Measurements from ENCODE around the gene PKN3. TPM values are rescaled to one million over a fixed set of nuclear protein-coding genes. Genes with fewer than 3 reads are reported as not detected.

Gene PKN3
- total RNA-seq, 5 donors from 2014 or later (not counting 1 experiment from before 2014, with no cell fraction given) = 2.1 to 4.3 (median 3.7) TPM

DNA sequence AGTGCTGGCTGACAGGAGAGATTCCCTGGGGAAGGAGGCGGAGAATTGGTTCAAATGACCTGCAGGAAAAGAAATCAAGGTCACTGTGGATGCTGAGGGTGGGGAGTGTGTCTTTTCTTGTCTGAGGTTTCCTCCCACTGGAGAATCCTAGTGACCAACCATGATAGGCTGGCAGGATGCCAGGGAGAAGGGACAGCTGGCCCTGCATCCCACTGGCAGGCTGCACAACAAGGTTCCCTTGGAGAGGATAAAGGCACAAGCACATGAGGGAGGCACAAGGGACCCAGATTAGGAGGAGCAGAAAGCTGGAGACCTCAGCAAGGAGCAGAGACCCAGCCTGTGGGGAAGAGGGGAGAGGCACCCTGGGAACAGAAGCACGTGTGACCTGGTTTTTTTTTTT is 33.1 kb downstream of the PKN3 start:
- 100% methylated on average over 1 of the region's 2 CpGs for WGBS (ENCODE audit: insufficient coverage)
- Mint-ChIP-seq H3K36me3 (peaks cover 29% of the 10 kb centered on the region), H3K4me3 (no peak overlapping the region), H3K4me1 (no peaks in the 10 kb centered on the region), H3K27ac (no peak overlapping the region), H3K9me3 (no peaks in the 10 kb centered on the region), H3K27me3 (no peaks in the 10 kb centered on the region)
- Histone ChIP-seq H3K9me3 (no peaks in the 10 kb centered on the region), H3K4me1 (ENCODE audit: control insufficient read depth in 1 of 2, extremely low read depth in 1 of 2, insufficient read depth in 2 of 2, low read length in 2 of 2) (no peaks in the 10 kb centered on the region), H3K27ac (ENCODE audit: low read length) (no peak overlapping the region), H3K4me3 (ENCODE audit: control insufficient read depth in 1 of 2, extremely low read depth in 1 of 2, low read length in 1 of 2) (no peak overlapping the region), H3K27me3 (replicated peaks in 1 of 2; ENCODE audit: control insufficient read depth in 2 of 2, extremely low read depth in 1 of 2, insufficient read depth in 2 of 2, low read length in 1 of 2) (no peaks in the 10 kb centered on the region), H3K36me3 (ENCODE audit: control insufficient read depth in 2 of 2, extremely low read depth in 1 of 2, insufficient read depth in 1 of 2, low read length in 1 of 2) (peaks cover 18 to 44% of the 10 kb centered on the region in 2 donors)
- ChIA-PET POLR2A (no interaction called here), CTCF (no interaction called here)
- no peak for ATAC-seq (replicated peaks in 1 of 4)
- DNase-seq = no peak

DNA sequence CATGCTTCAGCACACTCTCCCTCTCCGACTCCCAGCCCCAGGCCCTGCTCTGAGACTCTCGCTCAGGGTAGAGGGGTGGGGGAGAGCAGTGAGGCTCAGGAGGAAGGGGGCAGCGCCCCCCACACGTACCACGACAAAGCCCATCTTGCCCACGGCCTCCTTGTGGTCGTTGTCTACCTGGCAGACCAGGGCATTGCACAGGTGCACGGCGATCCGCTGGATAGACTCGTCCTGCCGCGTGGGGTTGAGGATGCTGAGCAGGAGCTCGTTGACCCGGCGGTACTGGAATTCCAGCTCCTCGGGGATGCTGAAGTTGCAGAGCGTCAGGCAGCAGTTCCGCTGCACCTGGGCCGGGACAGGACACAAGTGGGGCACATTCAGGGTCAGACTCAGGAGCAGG is 40.1 kb downstream of the PKN3 start:
- Histone ChIP-seq H3K4me3 (ENCODE audit: control insufficient read depth in 1 of 2, extremely low read depth in 1 of 2, low read length in 1 of 2) (no peak overlapping the region), H3K36me3 (ENCODE audit: control insufficient read depth in 2 of 2, extremely low read depth in 1 of 2, insufficient read depth in 1 of 2, low read length in 1 of 2) (peaks cover 12 to 22% of the 10 kb centered on the region in 2 donors), H3K4me1 (ENCODE audit: control insufficient read depth in 1 of 2, extremely low read depth in 1 of 2, insufficient read depth in 2 of 2, low read length in 2 of 2) (no peaks in the 10 kb centered on the region), H3K9me3 (no peaks in the 10 kb centered on the region), H3K27ac (ENCODE audit: low read length) (no peak overlapping the region), H3K27me3 (replicated peaks in 1 of 2; ENCODE audit: control insufficient read depth in 2 of 2, extremely low read depth in 1 of 2, insufficient read depth in 2 of 2, low read length in 1 of 2) (no peaks in the 10 kb centered on the region)
- H3K27me3 Mint-ChIP-seq = no peaks in the 10 kb centered on the region
- H3K9me3 Mint-ChIP-seq = no peaks in the 10 kb centered on the region
- ChIA-PET CTCF (no interaction called here), POLR2A (no interaction called here)
- ATAC-seq (replicated peaks in 1 of 4) (no peak), DNase-seq (no peak)
- no peaks in the 10 kb centered on the region for H3K4me1 Mint-ChIP-seq
- H3K27ac Mint-ChIP-seq = no peak overlapping the region
- no peak overlapping the region for H3K4me3 Mint-ChIP-seq
- H3K36me3 Mint-ChIP-seq = peaks cover 18% of the 10 kb centered on the region
- 84% methylated on average over 18 of the region's 20 CpGs for WGBS (ENCODE audit: insufficient coverage)

- no peaks in the 10 kb centered on the region for H3K9me3 ChIP-seq
- no peak overlapping the region for H3K27ac ChIP-seq (ENCODE audit: low read length)
- no peaks in the 10 kb centered on the region for H3K27me3 ChIP-seq (replicated peaks in 1 of 2; ENCODE audit: control insufficient read depth in 2 of 2, extremely low read depth in 1 of 2, insufficient read depth in 2 of 2, low read length in 1 of 2)
- DNase-seq (no peak), ATAC-seq (replicated peaks in 1 of 4) (no peak)
- no peaks in the 10 kb centered on the region for H3K4me1 Mint-ChIP-seq
- no peaks in the 10 kb centered on the region for H3K9me3 Mint-ChIP-seq
- CTCF ChIA-PET = no interaction called here
- WGBS (ENCODE audit: insufficient coverage) = no CpG with 5 or more reads among the region's 1 CpG
- no peak overlapping the region for H3K27ac Mint-ChIP-seq
- no peak overlapping the region for H3K4me3 ChIP-seq (ENCODE audit: control insufficient read depth in 1 of 2, extremely low read depth in 1 of 2, low read length in 1 of 2)
- POLR2A ChIA-PET = no interaction called here
- no peak overlapping the region for H3K4me3 Mint-ChIP-seq
- peaks cover 21% of the 10 kb centered on the region for H3K36me3 Mint-ChIP-seq
- peaks cover 16 to 20% of the 10 kb centered on the region in 2 donors for H3K36me3 ChIP-seq (ENCODE audit: control insufficient read depth in 2 of 2, extremely low read depth in 1 of 2, insufficient read depth in 1 of 2, low read length in 1 of 2)
- no peaks in the 10 kb centered on the region for H3K27me3 Mint-ChIP-seq
- H3K4me1 ChIP-seq (ENCODE audit: control insufficient read depth in 1 of 2, extremely low read depth in 1 of 2, insufficient read depth in 2 of 2, low read length in 2 of 2) = no peaks in the 10 kb centered on the region
Measured at GRCh38 chr9:128743421-128743820, 41.1 kb downstream of the PKN3 start.

GRCh38 chr9:128747241-128747640 is 44.9 kb downstream of the PKN3 start:
- H3K9me3 ChIP-seq = no peaks in the 10 kb centered on the region
- H3K27ac Mint-ChIP-seq = no peak overlapping the region
- peaks cover 18 to 22% of the 10 kb centered on the region in 2 donors for H3K36me3 ChIP-seq (ENCODE audit: control insufficient read depth in 2 of 2, extremely low read depth in 1 of 2, insufficient read depth in 1 of 2, low read length in 1 of 2)
- H3K9me3 Mint-ChIP-seq = no peaks in the 10 kb centered on the region
- ChIA-PET POLR2A (interaction anchor here in 1 of 2 donors (0.6 kb wide), 1 partner anchor 26 kb away, joined by 5 read pairs; no protein-coding TSS in a partner anchor), CTCF (interaction anchor here in 1 of 2 donors (0.7 kb wide), 1 partner anchor 21 kb away, joined by 3 read pairs; no protein-coding TSS in a partner anchor)
- DNase-seq (no peak), ATAC-seq (replicated peaks in 1 of 4) (no peak)
- H3K4me1 Mint-ChIP-seq = no peaks in the 10 kb centered on the region
- no peak overlapping the region for H3K4me3 Mint-ChIP-seq
- no peaks in the 10 kb centered on the region for H3K27me3 Mint-ChIP-seq
- no peak overlapping the region for H3K27ac ChIP-seq (ENCODE audit: low read length)
- no peak overlapping the region for H3K4me3 ChIP-seq (ENCODE audit: control insufficient read depth in 1 of 2, extremely low read depth in 1 of 2, low read length in 1 of 2)
- H3K27me3 ChIP-seq (replicated peaks in 1 of 2; ENCODE audit: control insufficient read depth in 2 of 2, extremely low read depth in 1 of 2, insufficient read depth in 2 of 2, low read length in 1 of 2) = no peaks in the 10 kb centered on the region
- no peaks in the 10 kb centered on the region for H3K4me1 ChIP-seq (ENCODE audit: control insufficient read depth in 1 of 2, extremely low read depth in 1 of 2, insufficient read depth in 2 of 2, low read length in 2 of 2)
- no CpG with 5 or more reads among the region's 1 CpG for WGBS (ENCODE audit: insufficient coverage)
- H3K36me3 Mint-ChIP-seq = peaks cover 21% of the 10 kb centered on the region

DNA sequence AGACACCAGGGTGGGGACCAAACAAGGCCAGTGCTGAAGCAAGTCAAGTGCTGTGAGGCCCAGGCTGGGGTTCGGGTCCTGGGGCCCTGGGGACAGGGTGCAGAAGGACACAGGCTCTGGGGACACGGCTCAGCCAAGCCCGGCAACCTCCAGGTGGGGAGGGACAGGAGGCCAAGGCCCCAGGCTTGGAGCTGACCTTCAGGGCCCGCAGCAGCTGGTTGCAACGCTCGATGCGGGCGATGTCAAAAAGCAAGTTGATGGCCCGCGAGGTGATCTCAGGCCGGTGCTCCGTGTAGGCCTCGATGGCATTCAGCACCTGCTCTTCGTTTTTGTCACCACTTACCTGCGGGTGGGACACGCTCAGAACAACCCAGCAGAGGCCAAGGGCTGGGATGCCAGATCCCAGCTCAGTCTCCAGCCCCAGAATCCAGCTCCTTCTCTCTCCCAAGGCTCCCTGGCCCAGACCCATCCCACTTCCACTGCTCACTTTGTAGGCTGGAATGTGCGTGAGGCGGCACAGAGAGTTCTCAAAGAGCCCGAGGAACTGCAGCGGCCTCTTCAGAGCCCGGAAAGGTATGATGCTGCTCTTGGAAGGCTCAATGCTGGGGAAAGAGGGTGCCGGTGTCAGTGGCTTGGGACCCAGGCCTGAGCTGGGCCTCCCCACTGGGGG is 48.8 kb downstream of the PKN3 start:
- ChIA-PET CTCF (no interaction called here), POLR2A (no interaction called here)
- Mint-ChIP-seq H3K4me3 (no peak overlapping the region), H3K9me3 (no peaks in the 10 kb centered on the region), H3K36me3 (peaks cover 21% of the 10 kb centered on the region), H3K27ac (no peak overlapping the region), H3K27me3 (no peaks in the 10 kb centered on the region), H3K4me1 (peaks cover 0 to 2% (median 0%) of the 10 kb centered on the region in 3 donors)
- Histone ChIP-seq H3K27ac (ENCODE audit: low read length) (no peak overlapping the region), H3K4me3 (ENCODE audit: control insufficient read depth in 1 of 2, extremely low read depth in 1 of 2, low read length in 1 of 2) (no peak overlapping the region), H3K27me3 (replicated peaks in 1 of 2; ENCODE audit: control insufficient read depth in 2 of 2, extremely low read depth in 1 of 2, insufficient read depth in 2 of 2, low read length in 1 of 2) (no peaks in the 10 kb centered on the region), H3K4me1 (ENCODE audit: control insufficient read depth in 1 of 2, extremely low read depth in 1 of 2, insufficient read depth in 2 of 2, low read length in 2 of 2) (no peaks in the 10 kb centered on the region), H3K9me3 (no peaks in the 10 kb centered on the region), H3K36me3 (ENCODE audit: control insufficient read depth in 2 of 2, extremely low read depth in 1 of 2, insufficient read depth in 1 of 2, low read length in 1 of 2) (peaks cover 30 to 51% of the 10 kb centered on the region in 2 donors)
- ATAC-seq (replicated peaks in 1 of 4) (no peak), DNase-seq (no peak)
- 95% methylated on average over 16 of the region's 22 CpGs for WGBS (ENCODE audit: insufficient coverage)

GRCh38 chr9:128753627-128754026 is 51.3 kb downstream of the PKN3 start:
- Mint-ChIP-seq H3K36me3 (peaks cover 17% of the 10 kb centered on the region), H3K27me3 (no peaks in the 10 kb centered on the region), H3K4me1 (peaks cover 7 to 11% (median 8%) of the 10 kb centered on the region in 3 donors), H3K9me3 (no peaks in the 10 kb centered on the region), H3K4me3 (no peak overlapping the region), H3K27ac (no peak overlapping the region)
- no peaks in the 10 kb centered on the region for H3K4me1 ChIP-seq (ENCODE audit: control insufficient read depth in 1 of 2, extremely low read depth in 1 of 2, insufficient read depth in 2 of 2, low read length in 2 of 2)
- peaks cover 20 to 51% of the 10 kb centered on the region in 2 donors for H3K36me3 ChIP-seq (ENCODE audit: control insufficient read depth in 2 of 2, extremely low read depth in 1 of 2, insufficient read depth in 1 of 2, low read length in 1 of 2)
- DNase-seq = no peak
- no peak for ATAC-seq (replicated peaks in 1 of 4)
- H3K27me3 ChIP-seq (replicated peaks in 1 of 2; ENCODE audit: control insufficient read depth in 2 of 2, extremely low read depth in 1 of 2, insufficient read depth in 2 of 2, low read length in 1 of 2) = no peaks in the 10 kb centered on the region
- H3K9me3 ChIP-seq = no peaks in the 10 kb centered on the region
- WGBS (ENCODE audit: insufficient coverage) = 97% methylated on average over 7 of the region's 16 CpGs
- POLR2A ChIA-PET = no interaction called here
- no peak overlapping the region for H3K27ac ChIP-seq (ENCODE audit: low read length)
- H3K4me3 ChIP-seq (ENCODE audit: control insufficient read depth in 1 of 2, extremely low read depth in 1 of 2, low read length in 1 of 2) = no peak overlapping the region
- CTCF ChIA-PET = interaction anchor here in 1 of 2 donors (0.6 kb wide), 1 partner anchor 660 kb away, joined by 3 read pairs; no protein-coding TSS in a partner anchor
